ACC112 (cell line): ENCODE measurements around the gene NCK2.

Experiments
- H2AFZ ChIP-seq: fragments of 200-600 bp; sonication (generic); one replicate; pipeline ENCODE4 v1.6.0; 2017; ENCODE audit warnings: antibody characterized with exemption, low read length; ENCODE audit not compliant: unreplicated experiment
- H3K27ac ChIP-seq: fragments of 200-600 bp; sonication (generic); 2 replicates; pipeline ENCODE4 v1.5.1; 2014; ENCODE audit warnings: low read depth, mild to moderate bottlenecking, antibody characterized with exemption, low read length, moderate library complexity
- H3K27me3 ChIP-seq: fragments of 200-600 bp; sonication (generic); 2 replicates; pipeline ENCODE4 v1.6.1; 2014; ENCODE audit warnings: mild to moderate bottlenecking, antibody characterized with exemption, low read length, moderate library complexity, mixed read lengths; ENCODE audit not compliant: insufficient read depth
- H3K36me3 ChIP-seq: fragments of 200-600 bp; sonication (generic); 2 replicates; pipeline ENCODE4 v1.6.1; 2016; ENCODE audit warnings: mild to moderate bottlenecking, antibody characterized with exemption, low read length, moderate library complexity, mixed read lengths; ENCODE audit not compliant: insufficient read depth
- H3K4me1 ChIP-seq: fragments of 200-600 bp; sonication (generic); one replicate; pipeline ENCODE4 v1.6.1; 2016; ENCODE audit warnings: low read length, mixed read lengths; ENCODE audit not compliant: insufficient read depth, unreplicated experiment, control insufficient read depth
- H3K4me3 ChIP-seq: fragments of 200-600 bp; sonication (generic); 2 replicates; pipeline ENCODE4 v1.5.1; 2014; ENCODE audit warnings: mild to moderate bottlenecking, low read depth, low read length
- H3K79me2 ChIP-seq: fragments of 200-600 bp; sonication (generic); one replicate; pipeline ENCODE4 v1.6.0; 2016; ENCODE audit warnings: low read length; ENCODE audit not compliant: control insufficient read depth, unreplicated experiment, insufficient read depth

NCK2 gene

GRCh38 chr2:105814291-105814940 is 69.7 kb downstream of the NCK2 start:
- H3K27me3 ChIP-seq = no peaks in the 10 kb centered on the region
- H3K36me3 ChIP-seq = no peaks in the 10 kb centered on the region
- H3K4me3 ChIP-seq = no peak overlapping the region
- H2AFZ ChIP-seq = no peak overlapping the region
- no peaks in the 10 kb centered on the region for H3K4me1 ChIP-seq
- H3K79me2 ChIP-seq = no peaks in the 10 kb centered on the region
- H3K27ac ChIP-seq = no peak overlapping the region

DNA sequence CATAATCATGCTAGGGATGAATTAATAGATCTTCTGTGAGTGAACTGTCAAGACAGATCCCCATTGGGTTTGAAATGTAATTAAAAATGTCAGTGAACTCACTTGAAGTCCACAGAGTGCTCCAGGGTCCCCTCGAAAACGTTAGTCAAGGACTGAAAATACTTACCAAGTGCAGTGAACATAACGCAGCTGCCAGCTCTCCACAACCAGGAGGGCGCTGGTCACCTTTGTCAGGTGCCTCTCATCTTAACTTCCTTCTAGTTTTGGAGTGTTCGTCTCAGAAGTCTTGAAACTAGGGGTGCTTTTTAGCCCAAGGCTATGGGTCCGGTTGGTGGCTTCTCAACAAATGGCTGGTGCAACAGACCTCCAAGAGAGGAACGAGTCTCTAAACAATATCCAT is 70.7 kb downstream of the NCK2 start:
- Histone ChIP-seq H3K27me3 (no peaks in the 10 kb centered on the region), H3K27ac (no peak overlapping the region), H3K4me1 (no peaks in the 10 kb centered on the region), H3K36me3 (no peaks in the 10 kb centered on the region), H3K4me3 (no peak overlapping the region), H2AFZ (no peak overlapping the region), H3K79me2 (no peaks in the 10 kb centered on the region)

GRCh38 chr2:105820151-105820550 is 75.4 kb downstream of the NCK2 start:
- H3K27ac ChIP-seq = no peak overlapping the region
- no peaks in the 10 kb centered on the region for H3K36me3 ChIP-seq

DNA sequence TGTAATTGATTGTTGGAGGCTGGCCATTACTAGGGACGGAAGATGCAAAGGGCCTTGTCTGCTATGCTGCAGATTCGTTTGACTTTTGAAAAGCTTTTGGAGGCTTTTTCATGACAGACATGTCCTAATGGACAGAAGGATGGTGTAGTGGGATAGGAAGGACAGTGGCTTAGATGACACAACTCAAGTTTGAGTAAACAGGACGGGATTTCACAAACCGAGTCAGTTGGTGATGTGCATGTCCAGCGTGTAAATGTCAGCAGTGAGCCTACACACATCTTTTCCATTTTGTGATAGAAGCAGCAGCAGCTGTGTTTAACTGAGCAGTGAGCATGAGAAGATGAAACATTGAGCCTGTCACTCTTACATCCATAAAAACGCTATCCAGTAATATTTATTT is 76.0 kb downstream of the NCK2 start:
- Histone ChIP-seq H3K4me3 (no peak overlapping the region), H3K36me3 (no peaks in the 10 kb centered on the region), H3K4me1 (no peaks in the 10 kb centered on the region), H3K27ac (no peak overlapping the region), H3K27me3 (no peaks in the 10 kb centered on the region), H2AFZ (no peak overlapping the region), H3K79me2 (no peaks in the 10 kb centered on the region)

More at GRCh38 chr2:105820151-105820550, 75.4 kb downstream of the NCK2 start:
- Histone ChIP-seq H3K4me1 (no peaks in the 10 kb centered on the region), H3K4me3 (no peak overlapping the region), H3K79me2 (no peaks in the 10 kb centered on the region), H3K27me3 (no peaks in the 10 kb centered on the region), H2AFZ (no peak overlapping the region)

DNA sequence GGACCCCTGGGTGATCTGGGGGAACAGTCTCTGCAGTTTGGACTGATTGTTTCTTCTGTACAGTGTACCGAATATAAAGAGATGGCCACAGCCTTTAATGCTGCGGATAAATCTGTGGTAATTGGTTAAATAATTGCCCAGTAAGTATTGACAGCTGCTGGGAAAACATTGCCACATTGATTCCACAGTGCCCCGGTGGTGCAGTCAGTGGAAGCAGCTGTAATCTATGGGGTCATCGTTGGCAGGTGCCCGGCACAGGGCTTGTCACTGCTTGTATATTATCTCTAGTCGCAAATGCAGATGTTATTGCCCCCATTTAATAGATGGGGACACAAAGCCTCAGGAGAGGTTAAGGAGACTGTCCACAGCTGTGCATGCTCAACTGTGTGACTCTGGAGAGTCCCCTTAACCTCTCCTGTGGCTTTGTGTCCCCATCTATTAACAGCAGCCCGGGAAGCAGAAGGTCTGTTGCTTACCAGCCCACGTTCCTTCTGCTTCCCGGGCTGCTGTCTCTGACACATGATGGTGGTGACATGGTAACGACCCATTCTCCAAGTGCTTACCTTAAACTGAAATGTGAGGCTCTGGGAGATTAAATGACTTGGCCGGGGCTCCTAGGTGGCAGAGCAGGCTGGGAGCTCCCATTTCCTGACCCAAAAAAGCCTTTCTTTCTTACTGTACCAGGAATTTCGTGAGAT is 76.9 kb downstream of the NCK2 start:
- Histone ChIP-seq H2AFZ (no peak overlapping the region), H3K79me2 (no peaks in the 10 kb centered on the region), H3K36me3 (no peaks in the 10 kb centered on the region), H3K4me3 (no peak overlapping the region), H3K27me3 (no peaks in the 10 kb centered on the region), H3K4me1 (no peaks in the 10 kb centered on the region), H3K27ac (no peak overlapping the region)

- H3K4me3 ChIP-seq = no peak overlapping the region
- H2AFZ ChIP-seq = no peak overlapping the region
- H3K27me3 ChIP-seq = no peaks in the 10 kb centered on the region
- no peaks in the 10 kb centered on the region for H3K4me1 ChIP-seq
- H3K79me2 ChIP-seq = no peaks in the 10 kb centered on the region
- no peaks in the 10 kb centered on the region for H3K36me3 ChIP-seq
- no peak overlapping the region for H3K27ac ChIP-seq
Observed at GRCh38 chr2:105822186-105822585, 77.5 kb downstream of the NCK2 start.

GRCh38 chr2:105824446-105824845 is 79.7 kb downstream of the NCK2 start:
- Histone ChIP-seq H2AFZ (no peak overlapping the region), H3K4me1 (no peaks in the 10 kb centered on the region), H3K36me3 (no peaks in the 10 kb centered on the region), H3K79me2 (no peaks in the 10 kb centered on the region), H3K4me3 (no peak overlapping the region), H3K27me3 (no peaks in the 10 kb centered on the region), H3K27ac (no peak overlapping the region)

GRCh38 chr2:105827351-105828096 is 82.8 kb downstream of the NCK2 start:
- Histone ChIP-seq H3K27me3 (no peaks in the 10 kb centered on the region), H3K4me3 (no peak overlapping the region), H2AFZ (no peak overlapping the region), H3K36me3 (no peaks in the 10 kb centered on the region), H3K4me1 (no peaks in the 10 kb centered on the region), H3K27ac (no peak overlapping the region), H3K79me2 (peaks cover 3% of the 10 kb centered on the region)

- H3K79me2 ChIP-seq = peaks cover 3% of the 10 kb centered on the region
- H3K4me3 ChIP-seq = no peak overlapping the region
- H3K27me3 ChIP-seq = no peaks in the 10 kb centered on the region
- H3K27ac ChIP-seq = no peak overlapping the region
- no peaks in the 10 kb centered on the region for H3K36me3 ChIP-seq
- H3K4me1 ChIP-seq = no peaks in the 10 kb centered on the region
- no peak overlapping the region for H2AFZ ChIP-seq
Observed at GRCh38 chr2:105828558-105828957, 83.8 kb downstream of the NCK2 start.

DNA sequence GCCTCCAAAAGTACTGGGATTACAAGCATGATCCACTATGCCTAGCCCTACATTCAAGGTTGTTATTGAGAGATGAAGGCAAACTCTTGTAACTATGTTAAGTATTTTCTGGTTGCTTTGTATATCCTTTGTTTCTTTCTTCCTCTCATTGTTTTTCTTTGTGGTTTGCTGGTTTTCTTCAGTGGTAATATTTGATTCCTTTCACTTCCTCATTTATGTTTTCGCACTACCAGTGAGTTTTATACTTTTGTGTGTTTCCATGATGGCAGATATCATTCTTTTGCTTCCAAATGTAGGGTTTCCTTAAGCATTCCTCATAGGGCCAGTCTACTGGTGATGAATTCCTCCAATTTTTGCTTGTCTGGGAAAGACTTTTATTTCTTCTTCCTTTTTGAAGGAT is 90.2 kb downstream of the NCK2 start:
- peaks cover 9% of the 10 kb centered on the region for H3K79me2 ChIP-seq
- no peak overlapping the region for H3K4me3 ChIP-seq
- H2AFZ ChIP-seq = no peak overlapping the region
- no peaks in the 10 kb centered on the region for H3K27me3 ChIP-seq
- H3K27ac ChIP-seq = no peak overlapping the region
- H3K4me1 ChIP-seq = no peaks in the 10 kb centered on the region
- no peaks in the 10 kb centered on the region for H3K36me3 ChIP-seq

DNA sequence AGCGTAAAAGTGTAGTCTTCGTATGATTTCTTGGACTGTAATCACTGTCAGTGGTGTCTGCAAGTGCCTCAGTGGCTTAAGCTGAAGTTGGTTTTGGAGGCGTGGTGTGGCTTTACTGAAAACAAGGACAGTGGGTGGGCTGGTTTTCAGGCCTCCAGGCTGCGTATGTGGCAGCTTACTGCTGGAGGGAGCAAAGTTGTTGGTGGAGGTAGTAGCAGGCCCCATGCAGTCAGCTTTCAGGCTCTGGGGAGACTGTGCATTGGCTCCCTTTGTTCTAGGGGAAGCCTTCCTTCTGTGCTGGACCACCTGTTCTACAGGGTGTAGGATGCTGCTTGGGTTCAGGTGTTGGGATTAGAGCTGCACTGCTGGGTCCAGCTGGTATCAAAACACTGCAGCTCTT is 91.6 kb downstream of the NCK2 start:
- Histone ChIP-seq H3K27me3 (no peaks in the 10 kb centered on the region), H3K4me3 (no peak overlapping the region), H3K27ac (no peak overlapping the region), H3K36me3 (no peaks in the 10 kb centered on the region), H3K4me1 (no peaks in the 10 kb centered on the region), H3K79me2 (peaks cover 9% of the 10 kb centered on the region), H2AFZ (no peak overlapping the region)
